ENCODE results near the gene SBF2. TPM values are rescaled to one million over a fixed set of nuclear protein-coding genes. Genes with fewer than 3 reads are reported as not detected.

The SBF2 gene
- total RNA-seq, 4 donors from 2014 or later = 67.5 to 92.9 (median 71.6) TPM

GRCh38 chr11:9825895-9826294 lies 468.1 kb downstream of the SBF2 start:
- Histone ChIP-seq H3K4me3 (replicated peaks in 1 of 3) (no peak overlapping the region), H3K36me3 (no peaks in the 10 kb centered on the region), H3K27ac (no peak overlapping the region), H3K4me1 (peaks cover 5 to 9% of the 10 kb centered on the region in 2 donors), H3K9me3 (no peaks in the 10 kb centered on the region), H3K27me3 (no peaks in the 10 kb centered on the region)
- 87 to 92% methylated on average over 1 of the region's 1 CpG for WGBS, 2 donors
- intact Hi-C loops (cut with DNase I) = no loop called here
- no peak for DNase-seq
- no peak for TF ChIP-seq CTCF (IDR thresholded peaks at IDR 0.05)

DNA sequence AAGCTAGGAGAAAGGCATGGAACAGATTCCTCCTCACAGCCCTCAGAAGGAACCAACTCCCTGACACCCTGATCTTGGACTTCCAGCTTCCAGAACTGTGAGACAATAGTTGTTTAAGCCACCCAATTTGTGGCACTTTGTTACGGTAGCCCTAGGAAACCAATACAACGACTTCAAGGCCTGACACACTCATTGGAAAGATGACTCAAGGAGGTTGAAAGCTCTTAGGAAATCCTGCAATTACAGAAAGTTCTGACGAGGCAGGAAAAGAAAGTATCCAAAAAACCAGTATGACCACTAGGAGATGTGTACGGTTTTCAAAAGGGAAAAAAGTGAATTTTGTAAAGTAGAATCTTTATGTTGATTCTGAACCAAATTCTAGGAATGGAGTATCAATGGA lies 468.7 kb downstream of the SBF2 start:
- no peaks in the 10 kb centered on the region for H3K9me3 ChIP-seq
- no peak overlapping the region for H3K27ac ChIP-seq
- H3K27me3 ChIP-seq = no peaks in the 10 kb centered on the region
- TF ChIP-seq CTCF (IDR thresholded peaks at IDR 0.05) = no peak
- TF ChIP-seq POLR2A (IDR thresholded peaks at IDR 0.05) = no peak
- no peaks in the 10 kb centered on the region for H3K36me3 ChIP-seq
- intact Hi-C loops (cut with DNase I) = no loop called here
- no peak overlapping the region for H3K4me3 ChIP-seq (replicated peaks in 1 of 3)
- DNase-seq = no peak
- peaks cover 5 to 15% of the 10 kb centered on the region in 2 donors for H3K4me1 ChIP-seq
- 73 to 81% methylated on average over 4 of the region's 4 CpGs for WGBS, 2 donors

DNA sequence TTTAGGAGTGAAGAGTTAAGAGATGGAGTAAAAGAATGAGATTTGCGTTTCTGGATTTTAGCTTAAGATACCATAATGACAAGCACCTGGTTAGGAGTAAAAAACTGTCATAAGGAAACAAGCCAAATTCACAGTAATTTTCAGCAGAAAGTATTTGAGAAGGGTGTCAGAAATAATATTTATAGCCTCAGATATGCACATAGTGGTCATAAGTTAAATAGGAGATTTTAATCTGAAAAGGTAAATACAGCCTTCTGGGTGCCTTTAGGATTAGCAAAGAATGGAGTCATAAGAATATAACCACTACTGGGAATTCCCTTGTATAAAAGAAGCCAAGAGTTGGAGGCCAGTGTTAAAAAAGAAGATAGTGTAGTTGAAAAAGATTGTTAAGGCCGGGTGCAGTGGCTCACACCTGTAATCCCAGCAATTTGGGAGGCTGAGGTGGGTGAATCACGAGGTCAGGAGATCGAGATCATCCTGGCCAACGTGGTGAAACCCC lies 470.1 kb downstream of the SBF2 start:
- Histone ChIP-seq H3K4me3 (replicated peaks in 1 of 3) (no peak overlapping the region), H3K4me1 (peaks cover 5 to 19% of the 10 kb centered on the region in 2 donors), H3K36me3 (no peaks in the 10 kb centered on the region), H3K27me3 (no peaks in the 10 kb centered on the region), H3K27ac (no peak overlapping the region), H3K9me3 (no peaks in the 10 kb centered on the region)
- no peak for TF ChIP-seq POLR2A (IDR thresholded peaks at IDR 0.05)
- TF ChIP-seq CTCF (IDR thresholded peaks at IDR 0.05) = no peak
- WGBS, 2 donors = 91 to 94% methylated on average over 5 of the region's 5 CpGs
- intact Hi-C loops (cut with DNase I) = no loop called here
- DNase-seq = no peak

DNA sequence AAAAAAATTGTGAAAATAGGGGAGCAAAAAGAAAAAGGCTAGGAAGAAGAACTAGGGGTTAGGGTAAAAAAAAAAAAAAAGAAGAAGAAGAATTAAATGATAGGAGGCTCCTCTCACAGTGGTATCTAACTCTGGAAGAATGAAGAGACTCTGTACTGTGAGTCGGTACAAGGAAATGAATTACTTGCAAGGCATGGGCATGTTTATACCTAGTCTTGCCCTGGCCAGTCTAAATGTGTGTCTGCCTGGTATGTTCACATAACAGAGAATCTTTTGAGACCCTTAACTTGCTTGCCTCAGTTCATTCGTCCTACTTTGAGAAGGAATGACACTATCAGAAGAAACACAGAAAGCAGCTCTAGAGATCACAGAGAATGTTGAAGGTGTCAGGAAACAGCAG lies 470.6 kb downstream of the SBF2 start:
- DNase-seq = no peak
- TF ChIP-seq CTCF (IDR thresholded peaks at IDR 0.05) = no peak
- WGBS, 2 donors = 90 to 93% methylated on average over 2 of the region's 2 CpGs
- no peak overlapping the region for H3K4me3 ChIP-seq (replicated peaks in 1 of 3)
- intact Hi-C loops (cut with DNase I) = no loop called here
- no peaks in the 10 kb centered on the region for H3K9me3 ChIP-seq
- no peaks in the 10 kb centered on the region for H3K36me3 ChIP-seq
- H3K4me1 ChIP-seq = peaks cover 5 to 19% of the 10 kb centered on the region in 2 donors
- no peaks in the 10 kb centered on the region for H3K27me3 ChIP-seq
- no peak overlapping the region for H3K27ac ChIP-seq

GRCh38 chr11:9821008-9821752 lies 472.8 kb downstream of the SBF2 start:
- no peaks in the 10 kb centered on the region for H3K9me3 ChIP-seq
- peak overlapping the region in 1 of 3 donors; percentile 24 for H3K27ac ChIP-seq
- no peaks in the 10 kb centered on the region for H3K36me3 ChIP-seq
- no peak for TF ChIP-seq CTCF (IDR thresholded peaks at IDR 0.05)
- no peak for TF ChIP-seq POLR2A (IDR thresholded peaks at IDR 0.05)
- H3K4me1 ChIP-seq = peaks cover 5 to 19% of the 10 kb centered on the region in 2 donors
- intact Hi-C loops (cut with DNase I) = no loop called here
- H3K4me3 ChIP-seq (replicated peaks in 1 of 3) = no peak overlapping the region
- no peaks in the 10 kb centered on the region for H3K27me3 ChIP-seq
- no peak for DNase-seq
- 54 to 56% methylated on average over 7 of the region's 7 CpGs for WGBS, 2 donors
